ENCODE results near the gene GPR34.
"Not testable (repeated sequence)": the region's sequence is repeated elsewhere in the genome, so short reads cannot be mapped to it uniquely, and the experiment has no call there.

The GPR34 gene, protein sequence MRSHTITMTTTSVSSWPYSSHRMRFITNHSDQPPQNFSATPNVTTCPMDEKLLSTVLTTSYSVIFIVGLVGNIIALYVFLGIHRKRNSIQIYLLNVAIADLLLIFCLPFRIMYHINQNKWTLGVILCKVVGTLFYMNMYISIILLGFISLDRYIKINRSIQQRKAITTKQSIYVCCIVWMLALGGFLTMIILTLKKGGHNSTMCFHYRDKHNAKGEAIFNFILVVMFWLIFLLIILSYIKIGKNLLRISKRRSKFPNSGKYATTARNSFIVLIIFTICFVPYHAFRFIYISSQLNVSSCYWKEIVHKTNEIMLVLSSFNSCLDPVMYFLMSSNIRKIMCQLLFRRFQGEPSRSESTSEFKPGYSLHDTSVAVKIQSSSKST

DNA sequence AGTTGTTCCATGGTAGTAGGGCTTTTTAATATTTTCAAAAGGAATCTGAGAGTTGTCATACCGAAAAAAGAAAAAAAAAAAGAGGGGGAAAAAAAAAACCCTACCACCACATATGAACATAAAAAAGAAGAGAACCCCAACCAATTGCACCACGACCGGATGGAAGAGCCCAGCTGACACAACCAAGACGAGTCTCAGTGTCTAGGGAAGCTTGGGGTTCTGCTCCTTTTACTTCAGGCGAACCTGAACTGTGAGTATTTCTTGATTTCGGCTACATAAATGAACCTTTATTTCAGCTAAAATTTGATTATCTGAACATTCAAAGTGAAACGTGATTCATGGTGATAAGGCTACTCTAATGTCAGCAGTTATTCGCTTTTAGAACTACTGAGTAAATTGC lies at the start of gene GPR34:
Gene GPR34 (plus strand): TSS at position 139 of the 400 bp plus-strand sequence. CDS start 6,661 bp downstream, outside the sequence.
- DNase-seq (ENCODE audit: low spot score): no peak

DNA sequence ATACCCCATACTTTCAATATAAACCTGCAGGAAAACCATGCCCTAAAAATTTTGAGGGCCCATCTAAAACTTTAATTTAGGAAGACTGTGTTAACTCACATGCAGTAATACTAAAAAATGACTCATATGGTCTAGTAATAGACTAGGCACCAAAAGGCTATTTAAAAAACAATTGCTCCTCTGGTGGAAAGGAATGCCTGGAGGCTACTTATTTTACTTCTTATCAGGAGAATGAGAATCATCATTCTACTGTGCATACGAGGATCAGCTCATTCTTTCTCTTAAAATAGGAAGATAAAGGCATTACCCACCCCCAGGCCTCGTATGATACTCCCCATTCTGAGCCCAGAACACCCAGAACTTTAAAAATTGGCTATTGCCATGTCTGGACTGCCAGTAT lies 42.6 kb upstream of the GPR34 start:
- not testable (repeated sequence) for DNase-seq (ENCODE audit: low spot score)

- no peak for DNase-seq (ENCODE audit: low spot score)
These were observed 35.6 kb upstream of the GPR34 start for GRCh38 chrX:41653125-41653524.

DNA sequence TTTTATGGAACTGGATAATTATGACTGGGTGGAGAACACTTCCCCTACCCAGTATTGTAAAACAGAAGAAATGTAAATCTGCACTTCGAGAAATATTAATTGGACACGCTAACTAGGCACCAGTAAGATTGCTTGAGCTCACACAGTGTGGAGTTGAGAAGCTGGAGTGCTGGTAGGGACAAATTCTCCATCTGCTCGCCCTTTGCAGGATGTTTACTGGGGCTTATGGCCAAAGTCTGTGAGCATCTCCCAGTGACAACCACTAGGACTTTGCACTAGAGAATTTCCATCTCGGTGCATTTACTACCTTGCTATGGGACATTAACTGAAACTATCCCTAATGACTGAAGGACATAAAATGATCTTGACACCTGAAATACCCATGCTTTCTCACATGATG lies 33.7 kb upstream of the GPR34 start:
- DNase-seq (ENCODE audit: low spot score): no peak

DNA sequence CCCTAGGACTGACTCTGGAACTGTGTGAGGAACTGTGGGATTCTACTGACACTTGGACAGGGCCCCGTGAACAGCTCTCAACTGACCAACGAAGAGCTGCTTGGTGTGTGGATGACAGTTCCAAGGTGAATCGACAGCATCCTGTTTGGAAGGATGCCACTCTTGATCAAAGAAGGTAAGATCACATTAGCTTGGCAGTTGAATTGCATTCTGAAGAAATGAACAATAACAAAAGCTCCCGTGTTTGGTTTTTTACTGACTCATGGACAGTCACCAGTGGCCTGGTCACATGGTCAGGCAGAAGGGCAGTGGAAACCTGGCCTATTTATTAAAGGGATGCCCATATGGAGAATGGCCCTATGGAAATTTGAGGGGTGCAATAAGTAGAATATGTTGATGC lies 33.1 kb upstream of the GPR34 start:
- DNase-seq (ENCODE audit: low spot score): peak; percentile 67

- peak; percentile 30 for DNase-seq (ENCODE audit: low spot score)
These were observed 27.2 kb upstream of the GPR34 start for GRCh38 chrX:41661366-41662095.

DNA sequence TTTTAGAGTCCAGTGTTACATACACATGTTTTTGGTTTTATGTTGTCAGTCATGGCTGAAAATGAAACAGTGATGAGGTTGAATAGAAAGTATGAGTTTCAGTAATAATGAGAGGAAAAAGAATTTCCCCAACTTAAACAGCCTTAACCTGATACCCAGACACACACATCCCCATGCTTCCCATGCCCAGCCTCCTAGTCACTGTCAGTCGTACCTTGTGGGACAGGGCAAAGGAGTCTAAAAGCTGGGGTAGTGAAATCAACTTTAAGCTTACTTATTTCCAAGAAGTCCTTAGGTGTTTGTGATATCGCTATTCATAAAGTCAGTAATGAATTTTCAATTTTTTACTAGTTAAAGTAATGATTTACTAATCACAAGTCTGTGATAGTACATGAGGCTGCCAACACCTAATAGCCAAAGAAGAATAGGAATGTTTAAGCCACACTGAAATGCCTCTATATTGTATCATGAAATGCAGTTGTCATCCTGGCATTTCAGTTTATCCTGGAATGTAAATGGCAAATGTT lies 24.3 kb upstream of the GPR34 start:
- peak; percentile 64 for DNase-seq (ENCODE audit: low spot score)

GRCh38 chrX:41664908-41665307 lies 23.9 kb upstream of the GPR34 start:
- DNase-seq (ENCODE audit: low spot score): peak; percentile 62

DNA sequence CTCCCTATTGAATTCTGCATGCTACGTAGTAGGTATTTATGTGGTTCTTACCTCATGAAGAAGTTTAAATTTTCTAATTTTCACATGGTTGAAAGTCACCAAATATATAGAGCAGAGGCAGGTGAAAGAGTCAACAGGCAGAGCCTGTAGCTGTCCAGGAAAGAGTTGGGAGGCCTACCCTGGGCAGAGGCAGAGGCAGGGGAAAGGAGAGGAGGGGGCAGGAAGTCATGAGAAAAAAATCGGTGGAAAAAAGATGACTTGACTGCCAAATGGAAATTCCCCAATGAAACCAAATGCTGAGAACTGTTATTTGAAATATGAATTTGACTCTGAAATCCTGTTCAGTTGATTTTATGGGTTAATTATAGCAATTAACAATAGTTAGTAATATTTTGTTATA lies 23.1 kb upstream of the GPR34 start:
- no peak for DNase-seq (ENCODE audit: low spot score)

DNA sequence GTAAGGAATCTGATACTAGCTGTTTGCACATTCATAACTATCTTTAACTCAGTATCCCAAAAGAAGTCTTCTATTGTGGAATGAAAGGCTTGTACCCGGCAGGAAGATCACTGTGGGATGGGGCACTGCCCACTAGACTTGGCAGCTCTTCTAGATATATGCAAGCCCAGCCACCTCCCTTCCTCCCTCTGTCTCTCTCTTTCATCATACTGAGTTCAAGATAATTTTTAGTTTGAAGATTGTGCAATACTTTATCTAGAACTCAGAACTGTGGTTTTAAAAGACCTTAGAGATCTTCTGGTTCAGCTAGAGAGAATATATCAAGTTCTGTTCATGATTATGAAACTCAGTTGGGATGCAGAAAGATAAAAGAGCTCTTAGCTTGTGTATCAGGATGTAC lies 22.5 kb upstream of the GPR34 start:
- DNase-seq (ENCODE audit: low spot score): no peak

GRCh38 chrX:41667631-41668030 lies 21.1 kb upstream of the GPR34 start:
- DNase-seq (ENCODE audit: low spot score): peak; percentile 28

GRCh38 chrX:41670112-41670511 lies 18.7 kb upstream of the GPR34 start:
- peak; percentile 26 for DNase-seq (ENCODE audit: low spot score)

DNA sequence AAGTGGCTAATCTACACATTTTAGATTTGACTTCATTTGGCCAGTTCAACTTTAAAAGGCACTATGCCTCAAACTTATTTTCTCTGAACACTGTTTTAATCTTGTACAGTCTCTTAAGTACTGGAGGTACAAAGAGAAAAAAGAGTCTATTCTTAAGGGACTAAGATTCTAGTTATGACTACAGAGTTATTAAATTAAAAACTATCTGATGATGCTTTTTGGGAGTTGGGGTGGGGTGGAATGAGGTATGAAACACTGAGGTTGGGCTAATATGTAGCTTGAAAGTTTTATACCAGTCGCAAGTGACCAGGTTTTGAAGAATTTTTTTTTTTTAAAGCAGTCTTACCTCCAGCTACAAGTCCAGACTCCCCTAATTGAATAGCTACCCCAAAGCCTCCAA lies 17.7 kb upstream of the GPR34 start:
- no peak for DNase-seq (ENCODE audit: low spot score)

DNA sequence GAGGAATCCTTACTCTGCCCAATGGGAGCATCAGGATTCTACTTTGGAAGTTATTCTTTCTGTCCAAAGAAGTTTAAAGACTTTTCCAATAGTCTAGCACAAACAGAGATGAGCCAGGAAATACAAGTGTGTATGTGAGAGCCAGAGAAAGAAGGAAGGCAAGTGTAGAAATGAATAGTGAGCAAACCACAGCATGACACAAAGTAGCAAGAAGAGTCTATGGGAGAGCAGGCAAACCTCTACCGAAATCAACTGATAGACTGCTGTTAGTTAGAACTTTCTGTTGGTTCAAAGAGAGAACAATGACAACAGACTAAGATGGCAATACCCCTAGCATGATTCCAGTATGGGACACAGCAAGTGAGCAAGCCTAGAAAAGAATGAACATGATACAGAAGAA lies 16.1 kb upstream of the GPR34 start:
- DNase-seq (ENCODE audit: low spot score): no peak

GRCh38 chrX:41676361-41676760 lies 12.4 kb upstream of the GPR34 start:
- DNase-seq (ENCODE audit: low spot score): not testable (repeated sequence)

DNA sequence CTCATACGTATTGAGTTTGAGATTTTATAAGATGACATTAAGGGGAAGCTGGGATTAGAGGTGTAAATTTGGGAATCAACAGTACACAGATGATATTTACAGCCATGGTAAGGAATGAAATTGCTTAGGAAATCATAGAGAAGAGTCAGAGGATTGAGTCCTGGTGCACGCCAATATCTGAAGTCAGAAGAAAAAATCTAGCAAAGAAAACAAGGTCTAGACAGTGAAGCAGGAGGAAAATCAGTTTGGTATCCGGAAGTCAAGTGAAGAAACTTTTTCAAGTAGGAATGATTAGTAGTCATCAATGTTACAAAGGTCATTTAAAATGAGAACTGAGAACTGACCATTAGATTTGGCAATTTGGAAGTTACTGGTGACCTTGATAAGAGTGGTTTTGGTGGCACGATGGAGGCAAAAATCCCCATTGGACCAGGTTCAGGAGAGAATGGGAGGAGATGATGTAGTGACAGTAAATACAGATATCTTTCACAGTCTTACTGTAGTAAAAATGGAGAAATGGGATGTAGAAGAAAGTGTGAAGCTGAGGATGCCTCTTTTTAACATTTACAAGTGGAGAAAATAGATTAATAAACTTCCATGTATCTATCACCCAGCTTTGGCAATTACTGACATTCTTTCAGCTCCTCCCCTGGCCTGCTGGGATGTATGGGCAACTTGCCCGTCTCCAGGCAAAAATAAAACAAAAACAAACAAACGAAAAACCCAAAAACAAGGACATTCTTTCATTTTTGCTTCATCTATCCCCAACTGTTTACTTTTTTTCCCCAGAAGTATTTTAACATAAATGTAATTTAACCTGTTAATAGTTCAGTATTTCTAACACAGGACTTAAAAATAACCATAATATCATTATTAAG lies 11.4 kb upstream of the GPR34 start:
- no peak for DNase-seq (ENCODE audit: low spot score)

DNA sequence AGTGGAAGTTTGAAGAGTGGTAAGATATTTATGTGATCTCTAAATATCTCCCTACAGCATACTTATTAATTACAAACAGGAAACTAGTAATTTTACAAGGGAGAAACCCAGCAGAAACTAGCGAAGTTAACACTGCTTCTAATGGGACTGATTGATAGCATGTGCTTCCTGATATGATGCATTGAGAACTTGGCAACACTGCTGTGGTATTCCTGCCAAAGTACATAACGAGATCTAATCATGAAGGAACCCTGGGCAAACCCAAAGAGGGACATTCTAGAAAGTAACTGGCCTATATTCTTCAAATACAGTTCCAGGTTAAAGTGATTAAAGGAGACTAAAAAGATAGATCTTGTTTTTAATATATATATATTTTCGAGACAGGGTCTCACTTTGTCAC lies 4.6 kb upstream of the GPR34 start:
- no peak for DNase-seq (ENCODE audit: low spot score)

- no peak for DNase-seq (ENCODE audit: low spot score)
These were observed 3.8 kb upstream of the GPR34 start for GRCh38 chrX:41684940-41685339.

- no peak for DNase-seq (ENCODE audit: low spot score)
These were observed 2.0 kb upstream of the GPR34 start for GRCh38 chrX:41686788-41687187.

- DNase-seq (ENCODE audit: low spot score): no peak
These were observed 617 bp upstream of the GPR34 start for GRCh38 chrX:41688156-41688555.

DNA sequence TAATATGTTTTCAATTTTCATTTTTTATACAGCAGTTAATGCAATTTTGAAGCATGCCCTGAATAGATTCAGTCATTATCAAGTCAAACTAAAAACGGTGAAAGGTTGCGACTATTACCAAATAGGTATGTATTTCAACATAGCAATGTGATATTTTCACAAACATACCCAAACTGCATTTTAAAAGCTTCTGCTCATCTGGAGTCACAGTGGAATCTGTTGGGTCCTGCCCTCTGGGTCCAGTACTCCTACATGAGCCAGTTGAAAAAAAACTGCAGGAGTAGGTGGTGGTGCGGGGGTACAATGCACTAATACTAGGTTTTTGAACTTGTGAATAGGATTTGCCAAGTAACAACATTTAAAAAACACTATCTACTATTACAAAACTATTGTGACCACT lies 938 bp downstream of the GPR34 start:
- DNase-seq (ENCODE audit: low spot score): no peak

DNA sequence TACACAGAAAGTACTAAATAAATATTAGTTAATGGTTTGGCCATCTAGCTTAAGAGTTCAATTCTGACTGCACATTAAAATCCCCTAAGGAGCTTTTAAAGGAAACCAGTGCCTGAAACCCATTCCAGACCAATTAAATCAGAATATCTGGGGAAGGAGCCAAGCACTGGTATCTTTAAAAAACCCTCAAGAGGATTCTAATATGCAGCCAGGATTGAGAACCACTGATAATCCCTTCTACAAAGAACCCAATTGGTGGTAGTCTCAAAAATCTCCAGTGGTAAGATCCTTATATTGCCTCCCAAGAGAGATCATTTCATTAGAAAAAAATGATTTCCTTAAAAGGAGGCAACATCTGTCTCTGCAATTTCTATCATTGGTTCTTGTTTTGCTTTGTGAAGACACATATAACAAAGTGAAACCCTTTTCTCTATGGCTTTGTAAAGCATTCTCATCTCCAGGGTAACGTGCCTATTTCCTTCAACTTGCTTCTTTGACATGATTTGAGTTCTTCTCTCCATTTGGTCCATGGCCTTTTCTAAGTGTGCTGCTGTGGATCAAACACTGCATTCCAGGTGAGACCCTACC lies 3.5 kb downstream of the GPR34 start:
- DNase-seq (ENCODE audit: low spot score): no peak
